GM12801 (cell line): ENCODE measurements around the gene RTRAF.

Experiments used
- CTCF ChIP-seq: IDR thresholded peaks from one replicate; pipeline ENCODE4 v1.5.1; 2011; ENCODE audit warnings: control low read depth; ENCODE audit not compliant: insufficient read length; ENCODE audit errors: extremely low read depth

Gene RTRAF

GRCh38 chr14:52051871-52052270 is 62.5 kb downstream of the RTRAF start:
- TF ChIP-seq CTCF = no peak

- TF ChIP-seq CTCF = no peak
These were observed 63.1 kb downstream of the RTRAF start for GRCh38 chr14:52052288-52052943.

- TF ChIP-seq CTCF = no peak
These were observed 63.7 kb downstream of the RTRAF start for GRCh38 chr14:52053044-52053443.

- TF ChIP-seq CTCF = no peak
These were observed 65.3 kb downstream of the RTRAF start for GRCh38 chr14:52054678-52055077.

GRCh38 chr14:52055167-52055566 is 65.8 kb downstream of the RTRAF start:
- no peak for TF ChIP-seq CTCF

GRCh38 chr14:52058341-52058740 is 69.0 kb downstream of the RTRAF start:
- no peak for TF ChIP-seq CTCF

- TF ChIP-seq CTCF = no peak
These were observed 70.3 kb downstream of the RTRAF start for GRCh38 chr14:52059649-52060048.

GRCh38 chr14:52060080-52060479 is 70.7 kb downstream of the RTRAF start:
- no peak for TF ChIP-seq CTCF
